HUDEP-2 (cell line): ENCODE data around the gene CFAP70.
A peak's percentile ranks its signal among the peaks of the same experiment; 100 is the strongest.

Experiments used
- DNase-seq, 76 experiments: peaks; one replicate each; lab custom pipeline; 2025; ENCODE audit not compliant: unreplicated experiment in 76 of 76; lab: John Stamatoyannopoulos, UW

CFAP70 gene

GRCh38 chr10:73220989-73221388 lies 137.7 kb downstream of the CFAP70 start:
- DNase-seq, result no peak

- DNase-seq, result no peak
Measured at GRCh38 chr10:73219384-73219783, 139.3 kb downstream of the CFAP70 start.

- DNase-seq, result peak in 10 of 76 experiments; percentile 2 to 22 (median 12)
Measured at GRCh38 chr10:73218431-73219191, 140.1 kb downstream of the CFAP70 start.

GRCh38 chr10:73217628-73218027 lies 141.0 kb downstream of the CFAP70 start:
- no peak for DNase-seq

- DNase-seq, result no peak
Measured at GRCh38 chr10:73215749-73216148, 142.9 kb downstream of the CFAP70 start.

- DNase-seq, result no peak
Measured at GRCh38 chr10:73211106-73211811, 147.4 kb downstream of the CFAP70 start.

- DNase-seq, result no peak
Measured at GRCh38 chr10:73210395-73211105, 148.1 kb downstream of the CFAP70 start.

- no peak for DNase-seq
Measured at GRCh38 chr10:73209705-73210104, 149.0 kb downstream of the CFAP70 start.

GRCh38 chr10:73207883-73208282 lies 150.8 kb downstream of the CFAP70 start:
- no peak for DNase-seq

GRCh38 chr10:73206385-73206784 lies 152.3 kb downstream of the CFAP70 start:
- DNase-seq, result no peak

- no peak for DNase-seq
Measured at GRCh38 chr10:73205890-73206289, 152.8 kb downstream of the CFAP70 start.

GRCh38 chr10:73205081-73205480 lies 153.6 kb downstream of the CFAP70 start:
- DNase-seq, result no peak
